PC-9 (cell line): ENCODE measurements around the gene IGF2BP2. TPM values are rescaled to one million over a fixed set of nuclear protein-coding genes. Genes with fewer than 3 reads are reported as not detected.

Experiments
- BruUV-seq: library from RNA; stranded (reverse); fragments of 400-500 nt; replicated peaks from 2 replicates; lab custom pipeline; 2021; lab: Mats Ljungman, UMichigan
- CTCF ChIA-PET: fragments of 300-600 bp; sonication (Branson Sonifier 250); formaldehyde crosslinking; loops from one replicate; lab custom pipeline; 2022; ENCODE audit warnings: antibody characterized with exemption; lab: Charles Lee
- POLR2A ChIA-PET: fragments of 300-600 bp; sonication (Branson Sonifier 250); formaldehyde crosslinking; loops from one replicate; lab custom pipeline; 2022; ENCODE audit warnings: antibody characterized with exemption; ENCODE audit not compliant: unreplicated experiment; lab: Charles Lee
- DNase-seq, 2 experiments: peaks; one replicate each; pipeline versions ENCODE4 v3.0.0 to v3.0.0-alpha.2; 2015 to 2022; ENCODE audit warnings: mixed read lengths in 1 of 2
- H2AFZ ChIP-seq: fragments of 200-600 bp; sonication (generic); 2 replicates; pipeline ENCODE4 v1.8.1; 2017; ENCODE audit warnings: antibody characterized with exemption
- H3F3A ChIP-seq: fragments of 200-600 bp; sonication (generic); 2 replicates; pipeline ENCODE4 v1.8.1; 2017; ENCODE audit warnings: antibody characterized with exemption, mild to moderate bottlenecking, low read depth; ENCODE audit not compliant: insufficient read depth
- H3K27ac ChIP-seq: fragments of 200-600 bp; sonication (generic); 2 replicates; pipeline ENCODE4 v1.6.1; 2016; ENCODE audit warnings: mixed run types
- H3K27me3 ChIP-seq: fragments of 200-600 bp; sonication (generic); 2 replicates; pipeline ENCODE4 v1.6.1; 2016; ENCODE audit warnings: low read depth, mixed run types; ENCODE audit not compliant: insufficient read depth
- H3K36me3 ChIP-seq: fragments of 200-600 bp; sonication (generic); 2 replicates; pipeline ENCODE4 v1.6.1; 2016; ENCODE audit warnings: low read depth, mixed run types
- H3K4me1 ChIP-seq: fragments of 200-600 bp; sonication (generic); replicated peaks from 2 replicates; pipeline ENCODE4 v1.6.1; 2016; ENCODE audit warnings: mixed run types; ENCODE audit not compliant: insufficient read depth
- H3K4me2 ChIP-seq: fragments of 200-600 bp; sonication (generic); 2 replicates; pipeline ENCODE4 v1.6.1; 2017; ENCODE audit warnings: mixed run types
- H3K4me3 ChIP-seq: fragments of 200-600 bp; sonication (generic); 2 replicates; pipeline ENCODE4 v1.6.1; 2016; ENCODE audit warnings: mixed run types
- H3K79me2 ChIP-seq: fragments of 200-600 bp; sonication (generic); 2 replicates; pipeline ENCODE4 v1.6.1; 2017; ENCODE audit warnings: low read depth, mixed run types
- H3K9me2 ChIP-seq: fragments of 200-600 bp; sonication (generic); 2 replicates; pipeline ENCODE4 v1.8.1; 2017; ENCODE audit warnings: mild to moderate bottlenecking; ENCODE audit not compliant: insufficient read depth
- H3K9me3 ChIP-seq: fragments of 200-600 bp; sonication (generic); 2 replicates; pipeline ENCODE4 v1.8.1; 2016; ENCODE audit warnings: low read depth; ENCODE audit not compliant: insufficient read depth
- H4K20me1 ChIP-seq: fragments of 200-600 bp; sonication (generic); 2 replicates; pipeline ENCODE4 v1.8.1; 2017; ENCODE audit not compliant: insufficient read depth
- EZH2 ChIP-seq: fragments of 200-600 bp; sonication (generic); IDR thresholded peaks from 2 replicates; pipeline ENCODE4 v1.8.0; 2017; ENCODE audit warnings: antibody characterized with exemption, low read depth
- intact Hi-C: fragments of 100-400 bp; cut with micrococcal nuclease; formaldehyde crosslinking; loops from one replicate; pipeline ENCODE4 v1.10.0; 2022; ENCODE audit not compliant: unreplicated experiment
- total RNA-seq: library from RNA; stranded (reverse); gene quantifications from 2 replicates; pipeline ENCODE4 v1.2.3, GENCODE V29; 2021
- TF ChIP-seq, protein P1 (sequence below): fragments of 200-600 bp; sonication (generic); conservative IDR thresholded peaks from 2 replicates; pipeline ENCODE4 v1.6.1; 2017; ENCODE audit warnings: mixed run types, antibody characterized with exemption, mild to moderate bottlenecking, moderate library complexity

Gene IGF2BP2
- total RNA-seq, 1 experiment from 2014 or later, result 140 TPM

DNA sequence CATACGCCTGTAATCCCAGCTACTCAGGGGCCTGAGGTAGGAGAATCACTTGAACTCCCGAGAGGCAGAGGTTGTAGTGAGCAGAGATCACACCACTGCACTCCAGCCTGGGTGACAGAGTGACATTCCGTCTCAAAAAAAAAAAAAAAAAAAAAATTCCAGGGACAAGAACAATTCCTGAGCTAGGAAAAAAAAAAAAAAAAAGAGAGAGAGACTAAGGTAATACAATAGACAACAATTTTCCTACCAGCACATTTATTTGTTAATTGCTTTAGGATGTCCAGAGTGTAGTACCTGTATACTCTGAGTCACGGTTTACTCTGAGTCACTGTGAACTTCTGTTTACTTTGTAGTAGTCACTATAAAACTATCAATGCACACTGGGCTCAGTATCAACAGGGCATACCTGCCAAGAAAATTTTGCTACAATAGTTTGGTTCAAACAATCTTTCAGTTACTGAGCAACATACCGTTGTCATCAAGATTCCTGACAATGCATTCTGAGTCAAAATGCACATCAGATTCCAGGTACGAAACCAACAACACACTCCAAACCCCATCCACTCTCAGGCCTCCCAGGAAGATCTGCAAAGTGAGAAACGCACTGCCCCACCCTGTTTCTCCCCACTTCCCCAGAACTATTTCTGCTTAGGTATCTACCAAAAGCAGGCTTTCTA is 28.3 kb downstream of the IGF2BP2 start:
- Histone ChIP-seq H3K9me3 (no peaks in the 10 kb centered on the region), H3K27me3 (no peaks in the 10 kb centered on the region), H3K4me3 (0 out of 2 replicates have a peak overlapping the region, but pooled peaks have one; percentile 10), H3K4me1 (peaks cover 63% of the 10 kb centered on the region), H3K4me2 (peak overlapping the region; percentile 63), H2AFZ (no peak overlapping the region), H3K36me3 (no peaks in the 10 kb centered on the region), H3F3A (peaks cover 59% of the 10 kb centered on the region), H4K20me1 (peaks cover 90% of the 10 kb centered on the region), H3K27ac (peak overlapping the region; percentile 93), H3K79me2 (peaks cover 95% of the 10 kb centered on the region), H3K9me2 (no peaks in the 10 kb centered on the region)
- DNase-seq, result peak; percentile 86 to 100
- intact Hi-C loops, result loop anchor here (1.0 to 2.0 kb wide), 4 partner anchors 10 to 62 kb away; no protein-coding TSS in a partner anchor
- ChIA-PET POLR2A (interaction anchor here (0.6 to 1.0 kb wide), 15 partner anchors 10 to 1540 kb away, joined by 3 to 55 read pairs (median 8); partner anchors contain the start of gene TRA2B), CTCF (interaction anchor here (0.6 to 0.9 kb wide), 10 partner anchors 9 to 446 kb away, joined by 3 to 13 read pairs (median 6); no protein-coding TSS in a partner anchor)
- TF ChIP-seq EZH2, result no peak
- TF ChIP-seq, protein P1, sequence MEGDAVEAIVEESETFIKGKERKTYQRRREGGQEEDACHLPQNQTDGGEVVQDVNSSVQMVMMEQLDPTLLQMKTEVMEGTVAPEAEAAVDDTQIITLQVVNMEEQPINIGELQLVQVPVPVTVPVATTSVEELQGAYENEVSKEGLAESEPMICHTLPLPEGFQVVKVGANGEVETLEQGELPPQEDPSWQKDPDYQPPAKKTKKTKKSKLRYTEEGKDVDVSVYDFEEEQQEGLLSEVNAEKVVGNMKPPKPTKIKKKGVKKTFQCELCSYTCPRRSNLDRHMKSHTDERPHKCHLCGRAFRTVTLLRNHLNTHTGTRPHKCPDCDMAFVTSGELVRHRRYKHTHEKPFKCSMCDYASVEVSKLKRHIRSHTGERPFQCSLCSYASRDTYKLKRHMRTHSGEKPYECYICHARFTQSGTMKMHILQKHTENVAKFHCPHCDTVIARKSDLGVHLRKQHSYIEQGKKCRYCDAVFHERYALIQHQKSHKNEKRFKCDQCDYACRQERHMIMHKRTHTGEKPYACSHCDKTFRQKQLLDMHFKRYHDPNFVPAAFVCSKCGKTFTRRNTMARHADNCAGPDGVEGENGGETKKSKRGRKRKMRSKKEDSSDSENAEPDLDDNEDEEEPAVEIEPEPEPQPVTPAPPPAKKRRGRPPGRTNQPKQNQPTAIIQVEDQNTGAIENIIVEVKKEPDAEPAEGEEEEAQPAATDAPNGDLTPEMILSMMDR, result no peak
- no TSS peak for BruUV-seq

DNA sequence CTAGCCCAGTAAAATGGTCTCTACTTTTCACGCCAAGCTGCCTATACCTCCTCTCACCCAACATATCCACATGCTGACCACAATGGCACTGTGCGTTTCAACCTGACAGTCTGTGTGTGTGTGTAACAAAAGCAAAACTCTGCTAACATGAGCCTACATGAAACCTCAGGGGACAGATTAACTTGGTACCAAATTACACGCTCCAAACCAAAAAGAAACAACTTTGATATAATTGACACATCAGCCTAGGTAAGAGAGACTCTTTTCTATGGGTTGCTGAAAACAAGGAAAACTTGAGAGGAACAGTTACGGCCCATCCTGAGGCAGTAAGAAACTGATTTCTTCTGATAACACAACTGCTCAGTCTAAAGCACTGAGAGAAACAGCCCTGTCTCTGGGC is 31.5 kb downstream of the IGF2BP2 start:
- no peak overlapping the region for H3K27ac ChIP-seq
- no peak overlapping the region for H2AFZ ChIP-seq
- DNase-seq, result no peak
- intact Hi-C loops, result no loop called here
- H3K9me3 ChIP-seq, result no peaks in the 10 kb centered on the region
- H3K36me3 ChIP-seq, result 0 out of 2 replicates have a peak, but pooled peaks cover 5% of the 10 kb centered on the region
- H3K4me3 ChIP-seq, result no peak overlapping the region
- TF ChIP-seq, protein P1, result no peak
- no peak for TF ChIP-seq EZH2
- peaks cover 95% of the 10 kb centered on the region for H3K79me2 ChIP-seq
- no peak overlapping the region for H3K4me2 ChIP-seq
- ChIA-PET CTCF (no interaction called here), POLR2A (no interaction called here)
- no peaks in the 10 kb centered on the region for H3K27me3 ChIP-seq
- H3F3A ChIP-seq, result peaks cover 58% of the 10 kb centered on the region
- peaks cover 91% of the 10 kb centered on the region for H4K20me1 ChIP-seq
- H3K4me1 ChIP-seq, result peaks cover 72% of the 10 kb centered on the region
- BruUV-seq, result no TSS peak
- no peaks in the 10 kb centered on the region for H3K9me2 ChIP-seq

DNA sequence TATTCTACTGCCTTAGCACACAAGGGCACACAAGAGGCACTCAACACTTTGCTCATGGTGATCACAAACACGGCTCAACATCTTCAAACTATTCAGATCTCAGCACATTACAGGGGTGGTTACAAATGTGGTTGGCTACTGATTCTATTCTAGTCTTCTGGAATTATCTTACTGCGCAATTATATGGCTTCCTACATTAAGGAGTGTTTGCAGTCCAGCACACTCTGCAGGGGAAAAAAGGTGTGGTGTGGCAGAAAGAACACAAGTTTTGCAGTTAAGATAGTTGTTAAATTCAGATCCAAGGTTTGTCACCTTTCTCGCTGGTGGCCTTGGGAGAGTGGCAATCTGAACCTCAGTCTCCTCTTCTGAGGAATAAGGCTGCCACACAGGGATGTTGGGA is 31.9 kb downstream of the IGF2BP2 start:
- intact Hi-C loops, result no loop called here
- Histone ChIP-seq H3F3A (peaks cover 58% of the 10 kb centered on the region), H3K27ac (no peak overlapping the region), H3K9me3 (no peaks in the 10 kb centered on the region), H3K9me2 (no peaks in the 10 kb centered on the region), H3K4me3 (no peak overlapping the region), H4K20me1 (peaks cover 91% of the 10 kb centered on the region), H3K4me2 (no peak overlapping the region), H3K36me3 (0 out of 2 replicates have a peak, but pooled peaks cover 8% of the 10 kb centered on the region), H3K27me3 (no peaks in the 10 kb centered on the region), H3K4me1 (peaks cover 68% of the 10 kb centered on the region), H3K79me2 (peaks cover 95% of the 10 kb centered on the region), H2AFZ (no peak overlapping the region)
- CTCF ChIA-PET, result interaction anchor here (0.6 kb wide), 1 partner anchor 315 kb away, joined by 10 read pairs; no protein-coding TSS in a partner anchor
- POLR2A ChIA-PET, result no interaction called here
- TF ChIP-seq, protein P1, result no peak
- no peak for TF ChIP-seq EZH2
- DNase-seq, result no peak
- no TSS peak for BruUV-seq
